GM12878 (cell line): Measurements from ENCODE around the gene PPP6C. TPM values are rescaled to one million over a fixed set of nuclear protein-coding genes. Genes with fewer than 3 reads are reported as not detected.

ENCODE experiments used
- ATAC-seq: fragments of 200-7000 bp; cut with Tn5 transposase; 3 replicates; pipeline ENCODE4 v1.9.1; 2020; ENCODE audit warnings: mild to moderate bottlenecking, moderate library complexity
- BruUV-seq: library from RNA; stranded (reverse); fragments of 400-500 nt; replicated peaks from 2 replicates; lab custom pipeline; 2021; lab: Mats Ljungman, UMichigan
- CTCF ChIA-PET: fragments of 300-600 bp; sonication (Branson Sonifier 250); formaldehyde crosslinking; extraction: SDS; loops from one replicate; lab custom pipeline; 2021; ENCODE audit warnings: inconsistent platforms; lab: Yijun Ruan, JAX
- POLR2A ChIA-PET: fragments of 350-600 bp; formaldehyde crosslinking; extraction: SDS; loops from one replicate; lab custom pipeline; 2021; ENCODE audit warnings: inconsistent platforms; lab: Charles Lee
- RAD21 ChIA-PET: fragments of 300-600 bp; sonication (Branson Sonifier 250); formaldehyde crosslinking; loops from one replicate; lab custom pipeline; 2023; ENCODE audit warnings: antibody characterized with exemption; ENCODE audit not compliant: unreplicated experiment; lab: Charles Lee
- SMC1A ChIA-PET: fragments of 300-600 bp; sonication (Branson Sonifier 250); formaldehyde crosslinking; loops from one replicate; lab custom pipeline; 2023; ENCODE audit not compliant: unreplicated experiment, uncharacterized antibody; lab: Charles Lee
- DNase-seq: peaks from one replicate; pipeline ENCODE4 v3.0.0-alpha.2; 2011; ENCODE audit warnings: low read depth, low spot score
- FAIRE-seq: peaks from 3 replicates; lab custom pipeline; 2011; peaks lifted over from hg19 to GRCh38; lab: Jason Lieb, UNC
- H2AFZ ChIP-seq: 2 replicates; pipeline ENCODE4 v1.6.0; 2011; ENCODE audit warnings: low read depth, low read length, control low read depth; ENCODE audit not compliant: control insufficient read depth
- H3K27ac ChIP-seq: 2 replicates; pipeline ENCODE4 v1.5.1; 2011; ENCODE audit warnings: control low read depth; ENCODE audit not compliant: control insufficient read depth, insufficient read depth
- H3K27me3 ChIP-seq, 2 experiments: replicated peaks in 1 of 2; 2 replicates each; pipeline versions ENCODE4 v1.6.0 to v1.6.1; 2011; ENCODE audit warnings: low read length in 1 of 2; ENCODE audit not compliant: control insufficient read depth in 2 of 2, insufficient read depth in 2 of 2
- H3K36me3 ChIP-seq, 2 experiments: 2 replicates each; pipeline ENCODE4 v1.5.1; 2011; ENCODE audit warnings: low read length in 1 of 2; ENCODE audit not compliant: control insufficient read depth in 2 of 2, insufficient read depth in 2 of 2
- H3K4me1 ChIP-seq: 2 replicates; pipeline ENCODE4 v1.6.1; 2011; ENCODE audit warnings: mild to moderate bottlenecking, low read length, moderate library complexity, mixed read lengths; ENCODE audit not compliant: control insufficient read depth, insufficient read depth
- H3K4me2 ChIP-seq: 2 replicates; pipeline ENCODE4 v1.6.0; 2011; ENCODE audit warnings: control low read depth; ENCODE audit not compliant: control insufficient read depth, insufficient read depth
- H3K4me3 ChIP-seq: fragments of 200-600 bp; sonication (generic); 2 replicates; pipeline ENCODE4 v1.5.1; 2016
- H3K79me2 ChIP-seq: 2 replicates; pipeline ENCODE4 v1.6.0; 2011; ENCODE audit warnings: low read length; ENCODE audit not compliant: control insufficient read depth, insufficient read depth
- H3K9ac ChIP-seq: 2 replicates; pipeline ENCODE4 v1.8.0; 2011; ENCODE audit warnings: low read length, control low read depth, mixed read lengths; ENCODE audit not compliant: control insufficient read depth, insufficient read depth
- H3K9me3 ChIP-seq: replicated peaks from 3 replicates; pipeline ENCODE4 v1.5.1; 2011; ENCODE audit warnings: mild to moderate bottlenecking, low read length; ENCODE audit not compliant: control insufficient read depth, insufficient read depth
- H4K20me1 ChIP-seq: 2 replicates; pipeline ENCODE4 v1.6.0; 2011; ENCODE audit not compliant: control insufficient read depth, insufficient read depth
- CEBPB ChIP-seq, 2 experiments: fragments of 150-350 bp in 1 of 2; IDR thresholded peaks; 2 replicates each; pipeline ENCODE4 v1.6.1; 2012 to 2014; ENCODE audit warnings: low read depth in 2 of 2, low read length in 2 of 2, borderline replicate concordance in 1 of 2, inconsistent platforms in 1 of 2
- E2F8 ChIP-seq: fragments of 450-650 bp; IDR thresholded peaks from 2 replicates; pipeline ENCODE4 v1.6.1; 2018; ENCODE audit warnings: mild to moderate bottlenecking, low read depth, moderate library complexity; ENCODE audit not compliant: partially characterized antibody
- E4F1 ChIP-seq: fragments of 450-650 bp; IDR thresholded peaks from 2 replicates; pipeline ENCODE4 v1.6.1; 2018; ENCODE audit warnings: borderline replicate concordance, mild to moderate bottlenecking; ENCODE audit not compliant: partially characterized antibody
- ETV6 ChIP-seq, 2 experiments: fragments of 450-650 bp in 1 of 2; IDR thresholded peaks in 1 of 2; conservative IDR thresholded peaks in 1 of 2; 2 replicates each; pipeline ENCODE4 v1.6.1; 2014; ENCODE audit warnings: antibody characterized with exemption in 1 of 2, borderline replicate concordance in 1 of 2, low read depth in 1 of 2, mild to moderate bottlenecking in 1 of 2, moderate library complexity in 1 of 2
- FOXM1 ChIP-seq: IDR thresholded peaks from 2 replicates; pipeline ENCODE4 v1.6.1; 2012; ENCODE audit warnings: low read depth, mild to moderate bottlenecking, inconsistent platforms, low read length, moderate library complexity
- HSF1 ChIP-seq: fragments of 150-350 bp; IDR thresholded peaks from 2 replicates; pipeline ENCODE4 v1.6.1; 2014; ENCODE audit warnings: mild to moderate bottlenecking, low read depth, low read length
- NR2C2 ChIP-seq: IDR thresholded peaks from 2 replicates; pipeline ENCODE4 v1.6.1; 2011; ENCODE audit warnings: borderline replicate concordance, low read depth; ENCODE audit not compliant: control insufficient read depth, insufficient read length
- RAD51 ChIP-seq: fragments of 450-650 bp; IDR thresholded peaks from 2 replicates; pipeline ENCODE4 v1.6.1; 2016; ENCODE audit warnings: moderate library complexity, mild to moderate bottlenecking, inconsistent platforms
- RELA ChIP-seq: fragments of 450-650 bp; IDR thresholded peaks from 2 replicates; pipeline ENCODE4 v1.8.0; 2014; ENCODE audit warnings: borderline replicate concordance; ENCODE audit not compliant: partially characterized antibody
- TARDBP ChIP-seq: IDR thresholded peaks from 2 replicates; pipeline ENCODE4 v1.6.1; 2016; ENCODE audit warnings: borderline replicate concordance
- ZBTB40 ChIP-seq: fragments of 450-650 bp; IDR thresholded peaks from 2 replicates; pipeline ENCODE4 v1.6.1; 2016; ENCODE audit warnings: mild to moderate bottlenecking, moderate library complexity, borderline replicate concordance
- ZNF384 ChIP-seq: IDR thresholded peaks from 2 replicates; pipeline ENCODE4 v1.6.1; 2012; ENCODE audit warnings: low read depth, mild to moderate bottlenecking, low read length, improper control_type of control experiment, borderline replicate concordance
- WGBS: methylation state at CpG from one replicate; pipeline ENCODE4 v1.1.6; 2016; ENCODE audit warnings: low lambda C conversion rate; ENCODE audit not compliant: insufficient replicate concordance, insufficient coverage; ENCODE audit errors: missing lambda C conversion rate; 5-methylcytosine and 5-hydroxymethylcytosine counted together
- in situ Hi-C: fragments of 300-500 bp; cut with MboI; formaldehyde crosslinking; loops from 9 replicates; pipeline ENCODE4 v1.14.3; 2018; ENCODE audit warnings: mixed read lengths
- intact Hi-C: fragments of 100-400 bp; cut with micrococcal nuclease; formaldehyde crosslinking; loops from one replicate; pipeline ENCODE4 v1.14.2; 2022; ENCODE audit not compliant: unreplicated experiment
- polyA plus RNA-seq, 11 experiments: library from polyadenylated mRNA; depleted of rRNA in 4 of 11; unstranded in 6 of 11; stranded (reverse) in 5 of 11; fragments of >200 nt; fragmentation: Nextera tagmentation in 4 of 11; fragmentation: Illumina TruSeq in 1 of 11; extraction: Ambion mirVana in 4 of 11; extraction: Trizol in 1 of 11; gene quantifications; 1 replicate in 1 of 11; 2 replicates in 10 of 11; pipeline versions ENCODE4 v1.2.1 to v1.2.3, GENCODE V29; 2011 to 2016; ENCODE audit warnings: inconsistent platforms in 2 of 11, missing spikeins in 2 of 11, low read depth in 1 of 11
- total RNA-seq, 4 experiments: library from RNA; depleted of rRNA in 3 of 4; stranded (reverse); fragments of >200 nt in 3 of 4; fragmentation: Illumina TruSeq in 1 of 4; extraction: Trizol in 1 of 4; gene quantifications; 2 replicates each; pipeline versions ENCODE4 v1.2.1 to v1.2.3, GENCODE V29; 2013 to 2021

Gene PPP6C
- total and polyA plus RNA-seq, 10 of the 15 experiments (the other 5 are each of a cell fraction or from before 2014, with no cell fraction given) = 26.8 to 45.3 (median 37.1) TPM

GRCh38 chr9:125156551-125156950, 33.1 kb downstream of the PPP6C start:
- in situ Hi-C loops = no loop called here
- WGBS = 86% methylated on average over 2 of the region's 2 CpGs
- no peaks in the 10 kb centered on the region for H3K4me1 ChIP-seq
- TF ChIP-seq E4F1 (no peak), HSF1 (no peak), FOXM1 (no peak), TARDBP (no peak), RELA (no peak), CEBPB (IDR thresholded peaks at IDR 0.05; ENCODE audit: borderline replicate concordance in 1 of 2, low read depth in 2 of 2, low read length in 2 of 2) (no peak), E2F8 (no peak), RAD51 (no peak), ETV6 (conservative IDR thresholded peaks at IDR 0.05 in 1 of 2, IDR thresholded peaks at IDR 0.05 in 1 of 2; ENCODE audit: borderline replicate concordance in 1 of 2, low read depth in 1 of 2) (no peak), ZBTB40 (no peak), NR2C2 (no peak), ZNF384 (no peak)

More at GRCh38 chr9:125156551-125156950, 33.1 kb downstream of the PPP6C start:
- SMC1A ChIA-PET = no interaction called here
- CTCF ChIA-PET = interaction anchor here (0.9 to 1.1 kb wide), 2 partner anchors 14 to 29 kb away, joined by 3 read pairs; no protein-coding TSS in a partner anchor
- Histone ChIP-seq H3K27me3 (no peaks in the 10 kb centered on the region), H4K20me1 (no peaks in the 10 kb centered on the region), H3K79me2 (peaks cover 2% of the 10 kb centered on the region; the same call in 1 of the 2 replicates), H3K9ac (no peak overlapping the region), H2AFZ (no peak overlapping the region), H3K36me3 (peaks cover 5 to 19% of the 10 kb centered on the region in 2 experiments; a peak in 3 of 4 replicates), H3K4me2 (no peak overlapping the region), H3K4me3 (no peak overlapping the region), H3K27ac (no peak overlapping the region), H3K9me3 (no peaks in the 10 kb centered on the region)
- BruUV-seq = no TSS peak
- POLR2A ChIA-PET = interaction anchor here (0.6 kb wide), 1 partner anchor 379 kb away, joined by 3 read pairs; no protein-coding TSS in a partner anchor
- ATAC-seq (no peak), DNase-seq (no peak), FAIRE-seq (no peak)
- intact Hi-C loops = no loop called here
- RAD21 ChIA-PET = no interaction called here
